Measurements from ENCODE around the gene HRH2.

HRH2 gene

DNA sequence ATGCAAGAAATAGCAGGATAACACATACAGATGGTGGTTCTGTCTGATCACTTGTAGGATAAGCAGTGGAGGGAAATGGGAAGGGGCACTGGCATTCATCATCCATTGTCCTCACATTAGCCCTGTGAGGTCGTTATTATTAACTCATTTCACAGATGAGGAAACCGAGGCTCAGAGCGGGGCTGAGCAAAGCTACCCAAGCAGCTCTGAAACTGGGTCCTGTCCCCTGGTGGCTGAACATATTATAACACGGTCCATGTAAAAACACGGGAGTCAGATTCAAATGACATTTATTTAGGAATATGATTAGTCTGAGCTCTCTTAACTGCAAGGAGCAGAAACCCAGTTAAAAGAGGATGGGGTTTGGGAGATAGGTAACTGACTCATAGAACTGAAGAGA is 43.1 kb downstream of the HRH2 start:
- H3K4ac ChIP-seq (ENCODE audit: low read length) = no peak overlapping the region
- H2BK12ac ChIP-seq (ENCODE audit: low read length) = no peak overlapping the region
- peaks cover 0 to 4% of the 10 kb centered on the region in 2 donors for H3K9me3 ChIP-seq (replicated peaks in 1 of 2; ENCODE audit: control insufficient read depth in 2 of 2, insufficient read depth in 1 of 2, low read depth in 1 of 2, low read length in 2 of 2)
- no peaks in the 10 kb centered on the region for H3K27me3 ChIP-seq (ENCODE audit: control insufficient read depth in 3 of 3, insufficient read depth in 3 of 3, low read depth in 1 of 3, low read length in 3 of 3)
- no peak overlapping the region for H2BK120ac ChIP-seq (ENCODE audit: low read depth, low read length)
- no peak overlapping the region for H2BK15ac ChIP-seq (ENCODE audit: low read length)
- peaks cover 0 to 2% of the 10 kb centered on the region in 2 donors for H3K4me1 ChIP-seq (ENCODE audit: control insufficient read depth in 2 of 2, insufficient read depth in 1 of 2, low read depth in 1 of 2, low read length in 2 of 2)
- no peak overlapping the region for H3K18ac ChIP-seq (ENCODE audit: low read length)
- no peak overlapping the region for H3K27ac ChIP-seq (replicated peaks; ENCODE audit: low read length)
- H3K23ac ChIP-seq (ENCODE audit: low read depth, low read length, poor library complexity) = no peak overlapping the region
- whole genome bisulfite sequencing, 2 donors (ENCODE audit: extremely low coverage in 2 of 2, insufficient read length in 2 of 2, insufficient replicate concordance in 1 of 2) = no CpG with 5 or more reads among the region's 5 CpGs
- no peak overlapping the region for H2AK5ac ChIP-seq (ENCODE audit: low read depth, low read length)
- no peak overlapping the region for H3K9ac ChIP-seq (ENCODE audit: low read depth, low read length, poor library complexity)
- no peak overlapping the region for H3K4me3 ChIP-seq (ENCODE audit: low read length in 2 of 2)
- H3K14ac ChIP-seq (ENCODE audit: low read length) = no peak overlapping the region
- no peak overlapping the region for H4K91ac ChIP-seq (ENCODE audit: low read depth, low read length, poor library complexity)
- H2AFZ ChIP-seq (ENCODE audit: low read length) = no peak overlapping the region
- DNase-seq (ENCODE audit: low spot score) = no peak
- H3K79me1 ChIP-seq (ENCODE audit: low read depth, low read length) = no peaks in the 10 kb centered on the region
- no peak overlapping the region for H4K8ac ChIP-seq (ENCODE audit: low read depth, low read length)
- H2BK5ac ChIP-seq (ENCODE audit: low read length) = no peak overlapping the region
- no peak overlapping the region for H3K4me2 ChIP-seq (ENCODE audit: insufficient read depth, low read length, poor library complexity, severe bottlenecking)
- no peaks in the 10 kb centered on the region for H3K36me3 ChIP-seq (replicated peaks in 1 of 2; ENCODE audit: control insufficient read depth in 2 of 2, insufficient read depth in 2 of 2, low read length in 2 of 2)

DNA sequence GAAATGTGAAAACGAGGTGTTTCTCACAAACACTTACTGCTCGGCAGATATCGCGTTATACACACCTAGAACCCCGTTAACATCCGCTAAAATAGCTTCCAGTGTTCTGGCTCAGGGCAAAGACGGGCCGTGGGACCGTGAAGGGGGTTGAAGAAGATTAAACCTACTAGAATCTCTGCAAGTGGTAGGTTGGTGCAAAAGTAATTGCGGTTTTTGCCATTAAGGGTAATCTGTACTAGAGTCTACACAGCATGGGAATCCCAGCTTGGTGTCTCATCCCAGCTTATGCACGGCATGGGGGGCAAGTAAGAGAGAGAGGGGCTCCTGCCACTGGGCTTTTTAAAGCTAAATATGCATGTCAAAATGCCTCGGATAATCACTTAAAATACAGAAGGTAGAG is 43.9 kb downstream of the HRH2 start:
- Histone ChIP-seq H3K9ac (ENCODE audit: low read depth, low read length, poor library complexity) (no peak overlapping the region), H4K8ac (ENCODE audit: low read depth, low read length) (no peak overlapping the region), H2BK15ac (ENCODE audit: low read length) (no peak overlapping the region), H3K27me3 (ENCODE audit: control insufficient read depth in 3 of 3, insufficient read depth in 3 of 3, low read depth in 1 of 3, low read length in 3 of 3) (no peaks in the 10 kb centered on the region), H3K27ac (replicated peaks; ENCODE audit: low read length) (no peak overlapping the region), H4K91ac (ENCODE audit: low read depth, low read length, poor library complexity) (no peak overlapping the region), H3K4me1 (ENCODE audit: control insufficient read depth in 2 of 2, insufficient read depth in 1 of 2, low read depth in 1 of 2, low read length in 2 of 2) (peaks cover 0 to 2% of the 10 kb centered on the region in 2 donors), H2BK120ac (ENCODE audit: low read depth, low read length) (no peak overlapping the region), H2BK12ac (ENCODE audit: low read length) (no peak overlapping the region), H3K36me3 (replicated peaks in 1 of 2; ENCODE audit: control insufficient read depth in 2 of 2, insufficient read depth in 2 of 2, low read length in 2 of 2) (no peaks in the 10 kb centered on the region), H2AK5ac (ENCODE audit: low read depth, low read length) (no peak overlapping the region), H2BK5ac (ENCODE audit: low read length) (no peak overlapping the region), H3K4ac (ENCODE audit: low read length) (no peak overlapping the region), H3K14ac (ENCODE audit: low read length) (no peak overlapping the region), H3K9me3 (replicated peaks in 1 of 2; ENCODE audit: control insufficient read depth in 2 of 2, insufficient read depth in 1 of 2, low read depth in 1 of 2, low read length in 2 of 2) (peaks cover 1 to 4% of the 10 kb centered on the region in 2 donors), H2AFZ (ENCODE audit: low read length) (no peak overlapping the region), H3K4me2 (ENCODE audit: insufficient read depth, low read length, poor library complexity, severe bottlenecking) (no peak overlapping the region), H3K18ac (ENCODE audit: low read length) (no peak overlapping the region), H3K79me1 (ENCODE audit: low read depth, low read length) (no peaks in the 10 kb centered on the region), H3K23ac (ENCODE audit: low read depth, low read length, poor library complexity) (no peak overlapping the region), H3K4me3 (ENCODE audit: low read length in 2 of 2) (no peak overlapping the region)
- no CpG with 5 or more reads among the region's 12 CpGs for WGBS, 2 donors (ENCODE audit: extremely low coverage in 2 of 2, insufficient read length in 2 of 2, insufficient replicate concordance in 1 of 2)
- DNase-seq (ENCODE audit: low spot score) = no peak

DNA sequence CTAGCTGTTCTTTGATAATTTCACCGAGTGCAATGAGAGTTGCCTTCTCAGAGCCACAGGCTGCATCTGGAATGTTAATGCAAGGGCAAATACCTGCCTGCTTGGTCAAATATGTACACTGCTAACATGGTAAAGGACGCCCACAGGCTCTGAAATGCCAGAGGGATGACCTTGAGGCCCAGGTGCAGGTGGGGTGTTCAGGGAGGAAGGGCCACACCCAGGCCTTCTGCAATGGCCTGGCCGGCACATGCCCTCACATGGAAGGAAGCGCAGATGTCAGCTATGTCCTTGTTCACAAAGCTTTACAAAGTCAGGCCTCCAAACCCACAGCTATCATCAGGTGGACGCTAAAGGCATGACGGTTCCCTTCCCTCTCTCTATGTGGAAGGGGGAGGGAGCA is 48.6 kb downstream of the HRH2 start:
- Histone ChIP-seq H3K4ac (ENCODE audit: low read length) (no peak overlapping the region), H3K4me2 (ENCODE audit: insufficient read depth, low read length, poor library complexity, severe bottlenecking) (peak overlapping the region; percentile 4), H3K4me3 (ENCODE audit: low read length in 2 of 2) (no peak overlapping the region), H3K27ac (replicated peaks; ENCODE audit: low read length) (no peak overlapping the region), H3K79me1 (ENCODE audit: low read depth, low read length) (no peaks in the 10 kb centered on the region), H2BK12ac (ENCODE audit: low read length) (peak overlapping the region; percentile 34), H3K27me3 (ENCODE audit: control insufficient read depth in 3 of 3, insufficient read depth in 3 of 3, low read depth in 1 of 3, low read length in 3 of 3) (no peaks in the 10 kb centered on the region), H3K4me1 (ENCODE audit: control insufficient read depth in 2 of 2, insufficient read depth in 1 of 2, low read depth in 1 of 2, low read length in 2 of 2) (no peaks in the 10 kb centered on the region), H4K91ac (ENCODE audit: low read depth, low read length, poor library complexity) (no peak overlapping the region), H3K14ac (ENCODE audit: low read length) (no peak overlapping the region), H2AFZ (ENCODE audit: low read length) (no peak overlapping the region), H3K23ac (ENCODE audit: low read depth, low read length, poor library complexity) (peak overlapping the region; percentile 25), H2BK120ac (ENCODE audit: low read depth, low read length) (no peak overlapping the region), H3K9ac (ENCODE audit: low read depth, low read length, poor library complexity) (peak overlapping the region; percentile 56), H2BK15ac (ENCODE audit: low read length) (no peak overlapping the region), H3K18ac (ENCODE audit: low read length) (no peak overlapping the region), H3K36me3 (replicated peaks in 1 of 2; ENCODE audit: control insufficient read depth in 2 of 2, insufficient read depth in 2 of 2, low read length in 2 of 2) (no peaks in the 10 kb centered on the region), H4K8ac (ENCODE audit: low read depth, low read length) (peak overlapping the region; percentile 77), H2AK5ac (ENCODE audit: low read depth, low read length) (no peak overlapping the region), H3K9me3 (replicated peaks in 1 of 2; ENCODE audit: control insufficient read depth in 2 of 2, insufficient read depth in 1 of 2, low read depth in 1 of 2, low read length in 2 of 2) (peaks cover 4 to 7% of the 10 kb centered on the region in 2 donors), H2BK5ac (ENCODE audit: low read length) (no peak overlapping the region)
- DNase-seq (ENCODE audit: low spot score) = no peak
- WGBS, 2 donors (ENCODE audit: extremely low coverage in 2 of 2, insufficient read length in 2 of 2, insufficient replicate concordance in 1 of 2) = no CpG with 5 or more reads among the region's 6 CpGs

DNA sequence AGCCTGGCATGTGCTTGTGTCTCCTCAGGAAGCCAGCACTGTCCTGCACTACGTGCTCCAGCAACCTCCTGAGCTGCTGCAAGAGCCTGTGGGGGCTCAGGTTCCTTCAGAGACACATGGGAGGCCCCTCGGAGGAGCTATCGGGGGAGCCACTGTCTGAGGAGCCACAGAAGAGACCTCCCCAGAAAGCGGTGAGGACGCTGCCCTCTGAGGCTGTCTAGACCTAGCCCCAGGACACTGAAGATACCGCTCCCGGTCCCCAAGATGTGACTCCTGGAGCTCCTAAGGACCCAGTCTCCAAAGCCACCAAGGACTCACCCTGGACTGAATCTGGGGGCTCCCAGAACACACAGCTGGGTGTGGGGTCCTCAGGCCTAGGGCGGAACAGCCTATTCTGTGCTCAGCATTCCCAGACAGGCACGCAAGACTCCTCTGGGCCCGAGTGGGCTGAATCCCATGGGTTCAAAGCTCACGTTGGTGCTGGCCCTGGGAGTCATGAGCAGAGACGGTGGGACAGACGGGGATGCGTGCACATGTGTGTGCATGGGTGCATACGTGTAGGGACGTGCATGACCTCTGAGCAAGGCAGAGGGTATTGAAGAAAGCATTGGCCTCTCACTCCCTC is 50.0 kb downstream of the HRH2 start:
- Histone ChIP-seq H3K4me2 (ENCODE audit: insufficient read depth, low read length, poor library complexity, severe bottlenecking) (no peak overlapping the region), H3K4me1 (ENCODE audit: control insufficient read depth in 2 of 2, insufficient read depth in 1 of 2, low read depth in 1 of 2, low read length in 2 of 2) (no peaks in the 10 kb centered on the region), H3K27ac (replicated peaks; ENCODE audit: low read length) (no peak overlapping the region), H2AFZ (ENCODE audit: low read length) (no peak overlapping the region), H3K23ac (ENCODE audit: low read depth, low read length, poor library complexity) (no peak overlapping the region), H2AK5ac (ENCODE audit: low read depth, low read length) (no peak overlapping the region), H2BK12ac (ENCODE audit: low read length) (no peak overlapping the region), H3K9me3 (replicated peaks in 1 of 2; ENCODE audit: control insufficient read depth in 2 of 2, insufficient read depth in 1 of 2, low read depth in 1 of 2, low read length in 2 of 2) (peaks cover 4 to 7% of the 10 kb centered on the region in 2 donors), H3K14ac (ENCODE audit: low read length) (no peak overlapping the region), H4K8ac (ENCODE audit: low read depth, low read length) (no peak overlapping the region), H3K4ac (ENCODE audit: low read length) (no peak overlapping the region), H3K79me1 (ENCODE audit: low read depth, low read length) (peaks cover 2% of the 10 kb centered on the region), H3K9ac (ENCODE audit: low read depth, low read length, poor library complexity) (no peak overlapping the region), H3K4me3 (ENCODE audit: low read length in 2 of 2) (no peak overlapping the region), H2BK5ac (ENCODE audit: low read length) (no peak overlapping the region), H3K27me3 (ENCODE audit: control insufficient read depth in 3 of 3, insufficient read depth in 3 of 3, low read depth in 1 of 3, low read length in 3 of 3) (peaks cover 0 to 3% (median 0%) of the 10 kb centered on the region in 3 experiments), H2BK15ac (ENCODE audit: low read length) (no peak overlapping the region), H3K36me3 (replicated peaks in 1 of 2; ENCODE audit: control insufficient read depth in 2 of 2, insufficient read depth in 2 of 2, low read length in 2 of 2) (no peaks in the 10 kb centered on the region), H4K91ac (ENCODE audit: low read depth, low read length, poor library complexity) (no peak overlapping the region), H2BK120ac (ENCODE audit: low read depth, low read length) (no peak overlapping the region), H3K18ac (ENCODE audit: low read length) (peak overlapping the region; percentile 33)
- DNase-seq (ENCODE audit: low spot score) = no peak
- no CpG with 5 or more reads among the region's 16 CpGs for WGBS, 2 donors (ENCODE audit: extremely low coverage in 2 of 2, insufficient read length in 2 of 2, insufficient replicate concordance in 1 of 2)
